MCF 10A (cell line): Measurements from ENCODE around the gene ZSWIM6. TPM values are rescaled to one million over a fixed set of nuclear protein-coding genes. Genes with fewer than 3 reads are reported as not detected.

Experiments used
- BruUV-seq: library from RNA; stranded (reverse); fragments of 400-500 nt; replicated peaks from 2 replicates; lab custom pipeline; 2021; lab: Mats Ljungman, UMichigan
- CTCF ChIA-PET: fragments of 300-600 bp; sonication (Branson Sonifier 250); formaldehyde crosslinking; extraction: SDS; loops from one replicate; lab custom pipeline; 2021; ENCODE audit warnings: antibody characterized with exemption, inconsistent platforms; lab: Yijun Ruan, JAX
- POLR2A ChIA-PET: fragments of 300-600, 350-650 bp; sonication (Branson Sonifier 250); formaldehyde crosslinking; extraction: SDS; loops from one replicate; lab custom pipeline; 2020; ENCODE audit warnings: antibody characterized with exemption, inconsistent platforms; lab: Yijun Ruan, JAX
- DNase-seq: peaks from one replicate; pipeline ENCODE4 v3.0.0-alpha.2; 2018; ENCODE audit not compliant: unreplicated experiment
- H3K27ac Mint-ChIP-seq: one replicate; pipeline ENCODE4 v1.8.0; 2022; ENCODE audit warnings: mild to moderate bottlenecking, low read depth, mixed read lengths; ENCODE audit not compliant: unreplicated experiment
- H3K27me3 Mint-ChIP-seq: one replicate; pipeline ENCODE4 v1.8.0; 2022; ENCODE audit warnings: mixed read lengths; ENCODE audit not compliant: insufficient read depth, unreplicated experiment
- H3K36me3 Mint-ChIP-seq: one replicate; pipeline ENCODE4 v1.8.0; 2022; ENCODE audit warnings: mild to moderate bottlenecking, moderate library complexity, mixed read lengths; ENCODE audit not compliant: insufficient read depth, unreplicated experiment
- H3K4me1 Mint-ChIP-seq: one replicate; pipeline ENCODE4 v1.8.0; 2022; ENCODE audit warnings: mixed read lengths; ENCODE audit not compliant: insufficient read depth, unreplicated experiment
- H3K4me3 Mint-ChIP-seq: one replicate; pipeline ENCODE4 v1.8.0; 2022; ENCODE audit warnings: mild to moderate bottlenecking, moderate library complexity, mixed read lengths; ENCODE audit not compliant: unreplicated experiment
- H3K9me3 Mint-ChIP-seq: one replicate; pipeline ENCODE4 v1.8.0; 2022; ENCODE audit warnings: mixed read lengths; ENCODE audit not compliant: unreplicated experiment
- intact Hi-C: fragments of 100-400 bp; cut with micrococcal nuclease; formaldehyde crosslinking; loops from 2 replicates; pipeline ENCODE4 v1.14.1; 2022
- total RNA-seq: library from RNA; stranded (reverse); gene quantifications from 2 replicates; pipeline ENCODE4 v1.2.3, GENCODE V29; 2022
- TF ChIP-seq, protein P1 (sequence below): fragments of 200-600 bp; IDR thresholded peaks from one replicate; pipeline ENCODE4 v1.8.0; 2022; ENCODE audit warnings: antibody characterized with exemption, mild to moderate bottlenecking; ENCODE audit not compliant: unreplicated experiment

The ZSWIM6 gene
- total RNA-seq, 1 experiment from 2014 or later, result 12.0 TPM

DNA sequence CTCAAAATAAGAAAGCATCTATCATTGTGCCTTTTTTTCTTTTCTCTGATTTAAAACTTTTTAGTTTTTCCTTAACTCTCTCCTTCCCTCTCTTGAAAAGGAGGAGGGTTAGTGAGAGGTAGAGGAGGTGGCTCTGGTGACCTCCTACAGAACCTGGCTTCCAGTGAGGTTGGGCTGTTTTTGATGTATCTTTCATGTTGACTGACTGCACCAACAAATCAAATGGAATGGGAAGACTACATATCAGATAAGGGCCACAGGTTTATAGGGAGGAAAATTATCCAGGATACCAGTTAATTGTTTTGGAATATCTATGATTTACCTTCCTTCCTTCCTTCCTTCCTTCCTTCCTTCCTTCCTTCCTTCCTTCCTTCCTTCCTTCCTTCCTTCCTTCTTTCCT is 173.2 kb downstream of the ZSWIM6 start:
- intact Hi-C loops, result no loop called here
- TF ChIP-seq, protein P1, sequence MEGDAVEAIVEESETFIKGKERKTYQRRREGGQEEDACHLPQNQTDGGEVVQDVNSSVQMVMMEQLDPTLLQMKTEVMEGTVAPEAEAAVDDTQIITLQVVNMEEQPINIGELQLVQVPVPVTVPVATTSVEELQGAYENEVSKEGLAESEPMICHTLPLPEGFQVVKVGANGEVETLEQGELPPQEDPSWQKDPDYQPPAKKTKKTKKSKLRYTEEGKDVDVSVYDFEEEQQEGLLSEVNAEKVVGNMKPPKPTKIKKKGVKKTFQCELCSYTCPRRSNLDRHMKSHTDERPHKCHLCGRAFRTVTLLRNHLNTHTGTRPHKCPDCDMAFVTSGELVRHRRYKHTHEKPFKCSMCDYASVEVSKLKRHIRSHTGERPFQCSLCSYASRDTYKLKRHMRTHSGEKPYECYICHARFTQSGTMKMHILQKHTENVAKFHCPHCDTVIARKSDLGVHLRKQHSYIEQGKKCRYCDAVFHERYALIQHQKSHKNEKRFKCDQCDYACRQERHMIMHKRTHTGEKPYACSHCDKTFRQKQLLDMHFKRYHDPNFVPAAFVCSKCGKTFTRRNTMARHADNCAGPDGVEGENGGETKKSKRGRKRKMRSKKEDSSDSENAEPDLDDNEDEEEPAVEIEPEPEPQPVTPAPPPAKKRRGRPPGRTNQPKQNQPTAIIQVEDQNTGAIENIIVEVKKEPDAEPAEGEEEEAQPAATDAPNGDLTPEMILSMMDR, result no peak
- no TSS peak for BruUV-seq
- no peak for DNase-seq
- Mint-ChIP-seq H3K27me3 (no peaks in the 10 kb centered on the region), H3K4me3 (no peak overlapping the region), H3K36me3 (no peaks in the 10 kb centered on the region), H3K27ac (no peak overlapping the region), H3K9me3 (no peaks in the 10 kb centered on the region), H3K4me1 (no peaks in the 10 kb centered on the region)
- ChIA-PET CTCF (interaction anchor here (0.6 kb wide), 1 partner anchor 112 kb away, joined by 3 read pairs; no protein-coding TSS in a partner anchor), POLR2A (no interaction called here)

DNA sequence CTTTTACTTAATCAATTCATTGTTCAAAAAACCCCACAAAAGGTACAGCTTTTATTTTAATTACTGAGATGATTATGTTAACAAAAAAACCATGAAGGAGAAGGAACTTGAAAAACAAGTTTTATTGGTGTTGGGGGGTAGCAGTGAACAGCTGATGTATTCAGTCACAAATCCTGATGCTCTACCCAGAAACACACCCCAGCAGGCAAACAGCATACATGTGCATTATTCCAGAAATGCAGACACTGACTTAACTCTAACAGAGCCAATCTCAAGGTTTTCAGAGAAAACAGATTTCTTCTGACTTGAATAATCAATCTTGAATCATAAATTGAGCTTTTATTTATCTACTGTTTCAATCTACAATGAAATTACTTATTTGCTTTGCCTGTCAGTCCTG is 175.2 kb downstream of the ZSWIM6 start:
- H3K4me1 Mint-ChIP-seq, result no peaks in the 10 kb centered on the region
- ChIA-PET CTCF (no interaction called here), POLR2A (interaction anchor here (0.8 to 0.9 kb wide), 2 partner anchors 10 kb away, joined by 3 read pairs; no protein-coding TSS in a partner anchor)
- intact Hi-C loops, result no loop called here
- H3K27me3 Mint-ChIP-seq, result no peaks in the 10 kb centered on the region
- H3K36me3 Mint-ChIP-seq, result no peaks in the 10 kb centered on the region
- TF ChIP-seq, protein P1, result no peak
- no peak overlapping the region for H3K27ac Mint-ChIP-seq
- BruUV-seq, result no TSS peak
- H3K4me3 Mint-ChIP-seq, result no peak overlapping the region
- DNase-seq, result no peak
- no peaks in the 10 kb centered on the region for H3K9me3 Mint-ChIP-seq

DNA sequence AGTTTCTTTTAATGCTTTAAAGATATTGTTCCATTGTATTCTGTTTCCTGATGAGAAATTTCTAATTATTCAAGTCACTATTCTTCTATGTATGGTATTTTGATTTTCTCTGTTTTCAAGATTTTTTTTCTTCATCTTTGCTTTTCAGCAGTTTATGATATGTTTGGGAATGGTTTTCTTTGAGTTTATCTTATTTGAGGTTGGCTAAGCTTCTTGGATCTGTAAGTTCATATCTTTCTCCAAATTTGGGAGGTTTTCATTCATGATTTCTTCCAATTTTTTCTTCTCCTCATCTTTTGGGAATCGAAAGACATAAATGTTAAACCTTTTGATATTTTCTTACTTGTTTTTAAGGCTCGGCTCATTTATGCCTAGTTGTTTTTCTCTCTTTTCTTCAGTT is 184.9 kb downstream of the ZSWIM6 start:
- ChIA-PET POLR2A (interaction anchor here (0.8 kb wide), 1 partner anchor 9 kb away, joined by 3 read pairs; no protein-coding TSS in a partner anchor), CTCF (no interaction called here)
- BruUV-seq, result no TSS peak
- H3K4me3 Mint-ChIP-seq, result no peak overlapping the region
- no peak for DNase-seq
- H3K9me3 Mint-ChIP-seq, result peaks cover 21% of the 10 kb centered on the region
- no peak overlapping the region for H3K27ac Mint-ChIP-seq
- H3K4me1 Mint-ChIP-seq, result no peaks in the 10 kb centered on the region
- H3K36me3 Mint-ChIP-seq, result peaks cover 7% of the 10 kb centered on the region
- TF ChIP-seq, protein P1, result no peak
- no peaks in the 10 kb centered on the region for H3K27me3 Mint-ChIP-seq
- intact Hi-C loops, result no loop called here

DNA sequence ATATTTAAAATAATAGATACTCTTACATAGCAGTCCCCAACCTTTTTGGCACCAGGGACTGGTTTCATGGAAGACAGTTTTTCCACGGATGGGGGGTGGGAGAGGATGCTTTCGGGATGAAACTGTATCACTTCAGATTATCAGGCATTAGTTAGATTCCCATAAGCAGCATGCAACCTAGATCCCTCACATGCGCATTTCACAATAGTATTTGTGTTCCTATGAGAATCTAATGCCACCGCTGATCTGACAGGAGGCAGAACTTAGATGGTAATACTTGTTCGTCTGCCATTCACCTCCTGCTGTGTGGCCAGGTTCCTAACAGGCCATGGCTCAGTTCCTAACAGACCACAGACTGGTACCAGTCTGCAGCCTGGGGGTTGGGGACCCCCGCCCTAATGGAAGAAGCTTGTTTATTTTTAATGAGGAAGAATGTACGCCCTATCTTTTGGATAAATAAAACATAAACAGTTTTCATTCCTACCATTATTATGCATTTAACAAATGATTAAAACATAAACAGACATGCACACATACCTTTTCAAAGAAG is 187.7 kb downstream of the ZSWIM6 start:
- CTCF ChIA-PET, result interaction anchor here (0.6 to 0.7 kb wide), 2 partner anchors 9 to 466 kb away, joined by 3 read pairs; no protein-coding TSS in a partner anchor
- H3K36me3 Mint-ChIP-seq, result peaks cover 7% of the 10 kb centered on the region
- DNase-seq, result no peak
- TF ChIP-seq, protein P1, result no peak
- intact Hi-C loops, result no loop called here
- H3K4me3 Mint-ChIP-seq, result no peak overlapping the region
- POLR2A ChIA-PET, result interaction anchor here (0.7 kb wide), 1 partner anchor 23 kb away, joined by 3 read pairs; no protein-coding TSS in a partner anchor
- H3K27ac Mint-ChIP-seq, result no peak overlapping the region
- H3K9me3 Mint-ChIP-seq, result peaks cover 21% of the 10 kb centered on the region
- no peaks in the 10 kb centered on the region for H3K27me3 Mint-ChIP-seq
- no TSS peak for BruUV-seq
- H3K4me1 Mint-ChIP-seq, result no peaks in the 10 kb centered on the region
